Karpas-422 (cell line): Measurements from ENCODE around the gene ZNF185. TPM values are rescaled to one million over a fixed set of nuclear protein-coding genes. Genes with fewer than 3 reads are reported as not detected.

Source experiments
- DNase-seq: peaks from one replicate; pipeline ENCODE4 v3.0.0-alpha.2; 2015
- H2AFZ ChIP-seq: fragments of 200-600 bp; sonication (generic); 2 replicates; pipeline ENCODE4 v1.6.1; 2014; ENCODE audit warnings: antibody characterized with exemption, low read length, mixed read lengths
- H3K27ac ChIP-seq: fragments of 200-600 bp; sonication (generic); 2 replicates; pipeline ENCODE4 v1.5.1; 2014; ENCODE audit warnings: mild to moderate bottlenecking, low read length, moderate library complexity
- H3K27me3 ChIP-seq: fragments of 200-600 bp; sonication (generic); 2 replicates; pipeline ENCODE4 v1.6.1; 2014; ENCODE audit warnings: low read length, mixed read lengths
- H3K36me3 ChIP-seq: fragments of 200-600 bp; sonication (generic); 2 replicates; pipeline ENCODE4 v1.6.1; 2014; ENCODE audit warnings: low read length, mixed read lengths; ENCODE audit not compliant: insufficient read depth
- H3K4me1 ChIP-seq: fragments of 200-600 bp; sonication (generic); 2 replicates; pipeline ENCODE4 v1.6.1; 2014; ENCODE audit warnings: mild to moderate bottlenecking, low read length, mixed read lengths
- H3K4me2 ChIP-seq: fragments of 200-600 bp; sonication (generic); 2 replicates; pipeline ENCODE4 v1.6.1; 2014; ENCODE audit warnings: low read length, low read depth, mild to moderate bottlenecking; ENCODE audit not compliant: poor library complexity, severe bottlenecking
- H3K4me3 ChIP-seq: fragments of 200-600 bp; sonication (generic); 2 replicates; pipeline ENCODE4 v1.5.1; 2014; ENCODE audit warnings: mild to moderate bottlenecking, antibody characterized with exemption, low read length, mixed read lengths
- H3K79me2 ChIP-seq: fragments of 200-600 bp; sonication (generic); 2 replicates; pipeline ENCODE4 v1.6.1; 2014; ENCODE audit warnings: mild to moderate bottlenecking, low read length, mixed read lengths
- H3K9ac ChIP-seq: fragments of 200-600 bp; sonication (generic); 2 replicates; pipeline ENCODE4 v1.6.0; 2014; ENCODE audit warnings: low read length
- H3K9me2 ChIP-seq: fragments of 200-600 bp; sonication (generic), shearing (Covaris generic); replicated peaks from 2 replicates; pipeline ENCODE4 v1.6.0; 2014; ENCODE audit warnings: mild to moderate bottlenecking, low read length, moderate library complexity; ENCODE audit not compliant: insufficient read depth
- H3K9me3 ChIP-seq: fragments of 300-700, 200-600 bp; sonication (generic); 2 replicates; pipeline ENCODE4 v1.6.1; 2014; ENCODE audit warnings: low read length, mixed read lengths
- H4K20me1 ChIP-seq: fragments of 200-600 bp; sonication (generic); 2 replicates; pipeline ENCODE4 v1.6.1; 2014; ENCODE audit warnings: mild to moderate bottlenecking, antibody characterized with exemption, low read length, low read depth; ENCODE audit not compliant: insufficient read depth
- total RNA-seq: library from RNA; depleted of rRNA; stranded (reverse); fragments of >200 nt; shearing (Covaris generic); gene quantifications from 2 replicates; pipeline ENCODE4 v1.2.3, GENCODE V29; 2014; ENCODE audit warnings: low replicate concordance

The ZNF185 gene
- total RNA-seq, 1 experiment from 2014 or later: 0.67 TPM

DNA sequence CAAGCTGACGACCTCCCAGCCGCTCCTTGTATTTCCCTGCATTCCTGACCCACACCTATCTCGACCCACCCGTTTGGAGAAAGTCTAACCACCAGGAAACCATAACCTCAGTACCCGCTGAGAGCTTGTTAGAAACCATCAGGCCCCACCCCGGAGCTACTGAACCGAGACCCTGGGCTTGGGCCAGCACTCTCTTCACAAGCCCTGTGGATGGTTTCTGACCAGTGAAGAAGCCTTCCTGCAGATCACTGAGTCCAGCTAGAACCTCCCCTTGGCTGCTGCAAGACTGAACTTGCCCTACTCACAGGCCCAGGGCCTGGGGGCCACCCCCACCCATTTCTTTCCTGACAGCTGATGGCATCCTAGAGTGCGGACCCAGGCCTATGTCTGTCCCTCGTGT is 26.6 kb upstream of the ZNF185 start:
- H4K20me1 ChIP-seq: no peaks in the 10 kb centered on the region
- no peaks in the 10 kb centered on the region for H3K27me3 ChIP-seq
- H3K79me2 ChIP-seq: no peaks in the 10 kb centered on the region
- DNase-seq: no peak
- H3K27ac ChIP-seq: no peak overlapping the region
- H3K4me2 ChIP-seq: no peak overlapping the region
- H3K9ac ChIP-seq: no peak overlapping the region
- H3K9me3 ChIP-seq: no peaks in the 10 kb centered on the region
- H3K4me3 ChIP-seq: no peak overlapping the region
- H2AFZ ChIP-seq: no peak overlapping the region
- no peaks in the 10 kb centered on the region for H3K4me1 ChIP-seq
- H3K36me3 ChIP-seq: no peaks in the 10 kb centered on the region
- H3K9me2 ChIP-seq: no peaks in the 10 kb centered on the region

DNA sequence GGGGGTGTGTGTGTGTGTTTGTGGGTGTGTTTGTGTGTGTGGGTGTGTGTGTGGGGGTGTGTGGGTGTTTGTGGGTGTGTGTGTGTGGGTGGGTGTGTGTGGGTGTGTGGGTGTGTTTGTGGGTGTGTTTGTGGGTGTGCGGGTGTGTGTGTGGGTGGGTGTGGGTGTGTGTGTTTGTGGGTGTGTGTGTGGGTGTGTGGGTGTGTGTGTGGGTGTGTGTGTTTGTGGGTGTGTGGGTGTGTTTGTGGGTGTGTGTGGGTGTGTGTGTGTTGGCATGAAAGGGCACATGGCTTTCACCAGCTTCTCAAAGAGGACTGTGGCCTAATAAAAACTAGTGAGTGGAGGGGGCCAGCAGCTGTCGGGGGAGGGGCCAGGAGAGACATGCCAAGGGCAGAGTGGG is 25.3 kb upstream of the ZNF185 start:
- Histone ChIP-seq H3K27me3 (no peaks in the 10 kb centered on the region), H3K79me2 (no peaks in the 10 kb centered on the region), H2AFZ (no peak overlapping the region), H3K36me3 (no peaks in the 10 kb centered on the region), H3K4me1 (no peaks in the 10 kb centered on the region), H3K4me3 (no peak overlapping the region), H3K4me2 (no peak overlapping the region), H4K20me1 (no peaks in the 10 kb centered on the region), H3K9ac (no peak overlapping the region), H3K9me3 (no peaks in the 10 kb centered on the region), H3K27ac (no peak overlapping the region), H3K9me2 (no peaks in the 10 kb centered on the region)
- no peak for DNase-seq

DNA sequence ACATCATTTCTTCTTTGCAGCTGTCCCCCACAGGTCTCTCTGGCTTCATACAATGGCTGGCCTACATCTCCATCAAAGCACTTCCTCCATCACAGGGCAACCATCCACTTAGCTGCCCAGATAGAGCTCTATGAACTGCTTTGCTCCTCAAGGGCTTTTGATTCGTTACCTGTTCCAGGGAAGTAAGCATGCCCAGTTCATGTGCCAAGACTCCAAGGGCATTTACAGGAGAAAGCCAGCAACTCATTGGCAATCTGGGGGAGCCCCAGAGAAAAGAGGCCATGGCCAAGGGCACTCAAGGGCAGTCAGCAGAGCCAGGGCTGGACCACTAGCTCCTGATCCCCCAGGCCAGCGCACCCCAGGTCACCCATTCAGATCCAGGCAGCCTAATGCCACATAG is 24.5 kb upstream of the ZNF185 start:
- H3K4me2 ChIP-seq: no peak overlapping the region
- no peaks in the 10 kb centered on the region for H3K9me2 ChIP-seq
- no peaks in the 10 kb centered on the region for H3K79me2 ChIP-seq
- no peak overlapping the region for H2AFZ ChIP-seq
- no peak overlapping the region for H3K9ac ChIP-seq
- H3K9me3 ChIP-seq: no peaks in the 10 kb centered on the region
- H3K36me3 ChIP-seq: no peaks in the 10 kb centered on the region
- H4K20me1 ChIP-seq: no peaks in the 10 kb centered on the region
- no peak overlapping the region for H3K27ac ChIP-seq
- DNase-seq: no peak
- H3K4me1 ChIP-seq: no peaks in the 10 kb centered on the region
- no peaks in the 10 kb centered on the region for H3K27me3 ChIP-seq
- no peak overlapping the region for H3K4me3 ChIP-seq

GRCh38 chrX:152876931-152877840 is 20.7 kb upstream of the ZNF185 start:
- Histone ChIP-seq H3K4me3 (no peak overlapping the region), H3K36me3 (no peaks in the 10 kb centered on the region), H2AFZ (no peak overlapping the region), H3K9me2 (no peaks in the 10 kb centered on the region), H3K9ac (no peak overlapping the region), H3K9me3 (no peaks in the 10 kb centered on the region), H3K27me3 (no peaks in the 10 kb centered on the region), H3K4me1 (no peaks in the 10 kb centered on the region), H3K4me2 (no peak overlapping the region), H3K79me2 (no peaks in the 10 kb centered on the region), H4K20me1 (no peaks in the 10 kb centered on the region), H3K27ac (no peak overlapping the region)
- DNase-seq: no peak

DNA sequence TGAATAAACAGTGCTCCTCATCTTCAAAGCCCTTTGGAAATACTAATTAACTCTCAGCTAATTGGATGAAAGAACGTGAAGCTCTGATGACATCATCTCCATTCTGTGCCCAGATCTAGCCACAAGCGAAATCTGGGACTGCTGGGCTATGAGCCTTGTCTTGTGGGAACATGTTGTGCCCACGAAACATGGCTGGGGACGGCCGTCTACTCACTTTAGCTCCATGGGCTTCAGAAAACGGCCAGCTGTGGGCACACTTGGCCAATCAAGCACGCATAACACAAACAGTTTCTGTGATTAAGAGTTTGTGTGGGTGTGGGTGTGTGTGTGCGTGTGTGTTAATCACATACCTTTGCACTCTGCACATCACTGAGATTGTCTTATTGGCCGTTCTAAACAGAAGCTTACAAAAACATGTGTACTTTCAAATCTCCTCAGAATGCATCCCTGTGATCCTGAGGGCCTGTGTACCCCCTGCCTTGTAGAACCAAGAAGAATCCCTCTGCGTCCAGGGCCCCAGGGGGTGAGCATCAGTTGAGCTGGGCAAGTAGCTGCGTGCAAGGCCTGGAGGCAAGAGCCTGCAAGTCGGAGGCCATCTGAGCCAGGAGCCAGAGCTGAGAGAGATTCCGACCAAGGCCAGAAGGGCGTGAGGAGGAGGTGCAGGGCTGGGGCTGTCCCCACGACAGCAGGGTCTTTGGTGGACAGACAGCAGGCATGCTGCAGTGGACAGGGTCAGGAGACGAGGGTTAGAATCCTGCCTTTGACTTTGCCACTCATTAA is 18.7 kb upstream of the ZNF185 start:
- Histone ChIP-seq H3K27ac (no peak overlapping the region), H3K4me2 (no peak overlapping the region), H3K4me3 (no peak overlapping the region), H3K79me2 (no peaks in the 10 kb centered on the region), H3K9me2 (no peaks in the 10 kb centered on the region), H3K36me3 (no peaks in the 10 kb centered on the region), H3K4me1 (no peaks in the 10 kb centered on the region), H4K20me1 (no peaks in the 10 kb centered on the region), H3K9me3 (no peaks in the 10 kb centered on the region), H3K9ac (no peak overlapping the region), H2AFZ (no peak overlapping the region), H3K27me3 (no peaks in the 10 kb centered on the region)
- no peak for DNase-seq

DNA sequence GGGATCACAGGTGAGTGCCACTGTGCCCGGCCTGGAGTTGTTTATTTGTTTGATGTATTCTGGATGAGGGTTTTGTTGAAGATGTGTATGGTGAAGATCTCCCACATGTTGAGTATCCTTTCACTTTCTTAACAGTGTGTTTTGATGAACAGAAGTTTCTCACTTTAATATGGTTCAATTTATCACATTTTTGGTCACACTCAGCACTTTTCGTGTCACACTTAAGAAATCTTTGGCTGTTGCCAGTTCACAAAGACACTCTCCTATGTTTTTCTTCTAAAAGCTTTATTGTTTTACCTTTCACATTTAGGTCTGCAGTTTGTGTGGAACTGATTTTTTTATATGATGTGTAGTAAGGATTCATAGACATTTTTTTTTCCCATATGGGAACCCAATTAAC is 16.6 kb upstream of the ZNF185 start:
- Histone ChIP-seq H3K9me3 (no peaks in the 10 kb centered on the region), H3K27ac (no peak overlapping the region), H3K9me2 (no peaks in the 10 kb centered on the region), H2AFZ (no peak overlapping the region), H4K20me1 (no peaks in the 10 kb centered on the region), H3K79me2 (no peaks in the 10 kb centered on the region), H3K4me2 (no peak overlapping the region), H3K36me3 (no peaks in the 10 kb centered on the region), H3K4me3 (no peak overlapping the region), H3K4me1 (no peaks in the 10 kb centered on the region), H3K9ac (no peak overlapping the region), H3K27me3 (no peaks in the 10 kb centered on the region)
- DNase-seq: no peak

DNA sequence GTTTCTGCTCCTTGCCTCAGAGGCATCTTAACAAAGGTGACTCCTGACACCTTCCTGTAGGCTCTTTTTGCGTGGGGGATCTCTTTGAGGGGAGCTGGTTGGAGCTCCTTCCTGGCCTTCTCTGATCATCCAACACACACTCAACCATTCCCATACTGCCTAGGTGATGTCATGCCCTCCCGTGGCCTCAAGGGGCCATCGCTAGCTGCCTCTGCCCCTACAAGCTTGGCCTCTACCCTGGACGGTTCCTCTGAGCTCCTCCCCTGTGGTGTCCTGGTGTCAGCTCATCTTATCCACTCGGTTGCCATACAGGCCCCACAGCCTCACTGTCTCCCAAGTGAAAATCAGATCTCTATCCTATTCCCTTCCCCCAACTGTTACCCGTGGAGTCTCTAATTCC is 13.7 kb upstream of the ZNF185 start:
- Histone ChIP-seq H3K27me3 (no peaks in the 10 kb centered on the region), H2AFZ (no peak overlapping the region), H3K9me2 (no peaks in the 10 kb centered on the region)

DNA sequence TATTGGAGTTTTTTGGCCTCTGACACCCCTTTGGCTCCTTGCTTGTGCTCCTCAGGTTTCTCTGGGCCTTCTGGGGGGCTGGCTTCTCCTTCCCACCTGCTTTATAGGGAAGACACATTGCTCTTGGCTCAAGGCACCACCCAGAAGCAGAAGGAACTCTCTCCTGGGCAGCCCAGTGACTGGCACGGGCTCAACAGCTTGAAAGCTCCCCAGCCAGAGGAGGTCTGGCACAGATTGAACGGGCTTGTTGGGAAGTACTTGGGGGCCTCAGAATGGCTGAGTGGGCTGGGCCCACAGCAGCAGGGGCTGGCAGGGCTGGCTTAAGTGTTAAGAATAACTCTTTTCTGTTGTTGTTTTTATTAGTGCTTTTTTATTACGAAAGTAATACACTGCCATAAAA is 11.2 kb upstream of the ZNF185 start:
- no peaks in the 10 kb centered on the region for H4K20me1 ChIP-seq
- no peaks in the 10 kb centered on the region for H3K36me3 ChIP-seq
- H3K79me2 ChIP-seq: no peaks in the 10 kb centered on the region
- no peak overlapping the region for H3K4me2 ChIP-seq
- no peaks in the 10 kb centered on the region for H3K9me2 ChIP-seq
- no peak overlapping the region for H2AFZ ChIP-seq
- no peak overlapping the region for H3K4me3 ChIP-seq
- DNase-seq: no peak
- H3K27me3 ChIP-seq: no peaks in the 10 kb centered on the region
- no peak overlapping the region for H3K9ac ChIP-seq
- H3K4me1 ChIP-seq: no peaks in the 10 kb centered on the region
- no peak overlapping the region for H3K27ac ChIP-seq
- no peaks in the 10 kb centered on the region for H3K9me3 ChIP-seq

More for the DNA sequence above, 13.7 kb upstream of the ZNF185 start:
- H3K79me2 ChIP-seq: no peaks in the 10 kb centered on the region
- DNase-seq: no peak
- H3K27ac ChIP-seq: no peak overlapping the region
- no peaks in the 10 kb centered on the region for H3K9me3 ChIP-seq
- no peaks in the 10 kb centered on the region for H4K20me1 ChIP-seq
- H3K9ac ChIP-seq: no peak overlapping the region
- H3K4me1 ChIP-seq: no peaks in the 10 kb centered on the region
- no peaks in the 10 kb centered on the region for H3K36me3 ChIP-seq
- no peak overlapping the region for H3K4me2 ChIP-seq
- no peak overlapping the region for H3K4me3 ChIP-seq
